ENCODE measurements around the gene AASDHPPT.

The AASDHPPT gene

DNA sequence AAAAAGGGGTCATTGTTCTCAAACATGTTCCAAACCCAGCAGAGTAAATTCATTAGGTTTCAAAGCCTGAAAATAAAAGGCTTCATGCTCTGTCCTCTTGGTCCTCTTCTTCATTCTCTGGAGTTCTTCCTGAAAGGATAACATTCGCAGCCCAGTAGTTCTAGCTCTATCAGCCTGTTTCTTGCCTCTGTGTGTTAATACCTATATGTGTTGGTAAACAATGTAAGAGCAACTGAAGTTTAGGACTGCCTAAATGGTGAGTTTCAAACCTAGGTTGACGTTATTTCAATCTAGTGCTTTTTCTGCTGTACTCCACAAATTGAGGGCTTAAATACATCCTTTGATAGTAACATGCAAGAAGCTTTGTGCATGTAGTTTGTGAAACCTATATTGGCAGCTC, 9.4 kb downstream of the AASDHPPT start:
- no peak for DNase-seq

DNA sequence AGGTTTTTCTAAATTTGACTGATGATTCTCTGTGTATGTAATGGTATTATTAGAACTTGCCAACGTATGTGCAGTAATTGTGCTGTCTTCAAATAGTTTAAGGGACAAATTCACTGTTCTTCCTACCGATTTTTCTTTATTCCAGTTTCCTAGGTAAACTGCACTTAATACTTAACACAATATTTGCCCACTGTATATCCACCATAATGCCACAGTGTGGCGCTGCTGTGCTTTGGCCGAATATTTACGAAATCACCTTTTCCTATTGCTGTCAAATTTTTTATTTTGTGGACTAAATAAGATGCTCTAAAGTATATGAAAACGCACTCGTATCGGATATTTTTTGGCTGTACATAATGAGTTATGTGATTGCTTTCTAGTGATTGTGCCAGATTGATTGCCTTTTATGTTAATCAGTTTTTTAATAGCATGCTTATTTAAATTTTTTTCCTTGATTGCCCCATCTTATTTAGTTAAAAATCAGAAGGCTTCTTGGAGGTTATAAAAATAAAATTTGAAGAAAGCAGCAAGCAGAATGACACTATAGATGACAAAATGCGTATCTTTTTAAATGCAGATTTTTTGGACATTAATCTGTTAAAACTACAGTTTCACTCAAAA, 10.5 kb downstream of the AASDHPPT start:
- peak; percentile 22 to 26 for DNase-seq

DNA sequence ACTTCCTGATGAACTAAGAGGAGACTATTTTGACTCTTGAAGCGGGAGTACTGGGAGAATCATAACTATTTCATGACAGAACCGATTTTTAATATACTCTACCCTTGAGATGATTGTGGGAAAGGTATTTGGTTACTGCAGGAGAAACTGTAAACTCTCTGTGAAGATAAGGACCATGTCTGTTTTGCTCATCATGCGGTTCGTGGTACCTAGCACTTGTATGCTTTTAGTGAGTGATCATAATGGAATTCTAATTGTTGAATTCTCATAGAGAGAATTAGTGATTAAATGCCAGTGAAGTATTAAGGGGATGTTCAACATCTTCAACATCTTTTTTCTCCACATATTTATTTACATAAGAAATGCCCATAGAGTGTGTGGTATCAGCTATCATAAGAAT, 11.4 kb downstream of the AASDHPPT start:
- DNase-seq: no peak

DNA sequence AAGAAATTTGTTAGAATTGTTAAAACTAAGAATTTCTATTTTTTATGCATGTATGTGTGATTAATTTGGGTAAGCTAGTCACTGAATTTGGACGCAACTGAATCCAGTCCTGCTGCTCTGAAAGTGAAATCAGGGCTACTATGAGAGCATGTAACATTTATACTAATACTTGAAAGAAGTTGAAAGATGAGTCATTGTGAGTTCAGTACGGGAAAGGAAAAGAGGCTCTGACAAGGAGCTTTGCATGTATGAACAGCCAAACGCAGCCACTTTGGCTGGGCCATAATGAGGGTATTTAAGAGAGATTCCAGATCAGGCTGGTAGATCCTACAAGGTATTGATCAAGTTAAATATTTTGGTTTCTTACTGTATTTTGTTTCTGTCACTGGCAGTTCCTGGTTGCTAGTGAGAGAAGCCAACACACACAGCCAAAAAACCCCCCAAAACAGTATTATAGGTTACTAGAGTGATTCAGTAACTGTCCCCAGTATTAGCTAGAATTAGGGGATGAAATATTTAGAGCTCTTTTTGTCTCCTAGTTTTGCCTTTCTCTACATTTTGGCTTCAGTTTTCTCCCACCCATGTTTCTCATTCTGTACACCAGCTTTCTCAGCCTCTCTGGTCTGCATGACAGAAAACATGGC, 14.1 kb downstream of the AASDHPPT start:
- no peak for DNase-seq

DNA sequence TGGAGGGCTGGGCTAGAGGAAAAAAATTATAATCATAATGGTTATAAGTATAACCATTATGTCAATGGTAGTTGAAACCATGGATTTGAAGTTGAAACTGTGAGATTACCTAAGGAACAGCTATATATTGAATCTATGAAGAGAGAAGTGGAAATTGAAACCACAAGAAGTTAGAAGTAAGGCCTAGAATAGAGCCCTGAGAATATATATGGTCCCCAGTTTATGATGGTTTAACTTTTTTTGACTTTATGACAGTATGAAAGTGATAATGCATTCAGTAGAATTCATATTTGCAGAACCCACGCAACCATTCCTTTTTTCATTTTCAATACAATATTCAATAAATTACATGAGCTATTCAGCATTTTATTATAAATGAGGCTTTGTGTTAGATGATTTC, 15.0 kb downstream of the AASDHPPT start:
- no peak for DNase-seq

DNA sequence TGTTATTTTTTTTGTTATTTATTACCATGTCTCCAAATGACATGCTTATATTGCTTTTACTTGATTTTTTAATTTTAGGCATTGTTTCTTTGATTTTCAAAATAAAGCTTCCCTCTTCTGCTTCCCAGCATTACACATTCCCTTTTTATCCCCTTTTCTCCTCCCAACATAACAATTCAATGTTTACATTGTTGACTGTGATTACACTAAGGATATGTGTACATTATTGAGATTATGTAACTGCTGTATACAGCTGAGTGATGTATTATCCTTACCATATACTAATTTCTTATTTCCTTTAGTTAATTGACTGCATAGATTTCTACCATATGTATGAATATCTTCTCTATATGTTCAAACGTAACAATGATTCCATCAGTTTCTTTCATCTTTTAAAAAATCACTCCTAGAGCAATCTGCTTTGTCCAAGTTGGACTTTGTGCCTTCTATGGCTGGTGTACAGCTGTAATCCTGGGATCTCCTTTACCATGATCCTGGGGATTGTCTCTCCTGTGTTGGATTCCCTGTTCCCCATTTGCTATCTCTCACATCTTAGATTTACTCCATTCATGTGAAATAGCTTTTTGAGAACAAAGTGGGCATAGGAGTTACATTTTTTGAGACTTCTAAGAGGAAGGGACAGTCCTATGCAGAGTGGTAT, 21.6 kb downstream of the AASDHPPT start:
- DNase-seq: no peak

DNA sequence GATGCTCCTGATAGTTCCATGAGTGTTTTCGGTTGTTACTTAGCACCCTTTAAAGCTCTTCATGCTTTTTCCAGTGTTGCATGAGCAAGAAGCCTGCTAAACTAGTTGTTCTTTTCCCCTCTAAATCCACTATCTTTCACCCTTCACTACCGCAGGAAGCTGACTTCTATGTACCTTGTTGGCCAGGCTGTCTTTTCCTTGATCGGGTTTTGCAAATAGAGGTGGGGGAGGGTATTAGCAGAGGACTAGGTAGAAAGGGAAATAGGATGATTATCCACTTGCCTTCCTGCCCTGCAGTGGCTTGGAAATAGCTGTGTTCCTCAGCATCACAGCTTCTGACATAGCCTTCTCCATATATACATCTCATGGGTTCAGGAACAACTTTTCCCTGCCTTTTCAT, 23.9 kb downstream of the AASDHPPT start:
- DNase-seq: no peak

DNA sequence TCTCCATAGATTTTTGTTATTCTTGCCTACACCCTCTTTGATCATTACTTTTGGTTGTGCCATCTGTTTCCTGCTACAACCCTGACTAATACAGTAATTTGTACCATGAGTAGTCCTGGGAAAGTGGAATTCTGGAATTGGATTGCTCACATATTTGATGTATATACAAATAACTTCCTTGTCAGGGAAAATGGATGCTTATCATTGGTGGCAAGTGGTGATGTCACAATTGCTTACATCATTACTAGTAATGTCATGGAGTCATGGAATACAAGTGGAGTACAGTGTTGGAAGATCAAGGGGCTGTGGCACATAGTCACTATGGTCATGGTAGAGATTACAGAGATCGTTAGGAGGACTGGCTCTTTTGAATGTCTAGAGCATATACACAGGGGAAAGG, 24.4 kb downstream of the AASDHPPT start:
- DNase-seq: no peak

DNA sequence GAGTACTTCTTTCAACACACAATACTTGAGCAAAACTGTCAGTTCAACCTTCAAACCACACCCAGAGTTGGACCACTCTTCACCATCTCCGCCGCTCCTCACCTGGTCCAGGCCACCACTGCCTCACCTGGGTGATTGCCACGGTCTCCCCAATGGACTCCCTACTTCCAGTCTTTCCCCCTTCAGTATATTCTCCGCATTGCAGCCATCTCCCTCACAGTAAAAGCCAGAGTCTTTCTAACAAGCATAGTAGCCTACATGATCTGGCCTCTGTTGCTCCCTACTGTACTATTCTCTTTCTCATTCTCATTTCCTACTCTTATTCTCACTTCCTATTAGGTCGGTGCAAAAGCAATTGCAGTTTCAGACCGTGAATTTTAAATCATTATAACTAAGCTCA, 28.5 kb downstream of the AASDHPPT start:
- no peak for DNase-seq

DNA sequence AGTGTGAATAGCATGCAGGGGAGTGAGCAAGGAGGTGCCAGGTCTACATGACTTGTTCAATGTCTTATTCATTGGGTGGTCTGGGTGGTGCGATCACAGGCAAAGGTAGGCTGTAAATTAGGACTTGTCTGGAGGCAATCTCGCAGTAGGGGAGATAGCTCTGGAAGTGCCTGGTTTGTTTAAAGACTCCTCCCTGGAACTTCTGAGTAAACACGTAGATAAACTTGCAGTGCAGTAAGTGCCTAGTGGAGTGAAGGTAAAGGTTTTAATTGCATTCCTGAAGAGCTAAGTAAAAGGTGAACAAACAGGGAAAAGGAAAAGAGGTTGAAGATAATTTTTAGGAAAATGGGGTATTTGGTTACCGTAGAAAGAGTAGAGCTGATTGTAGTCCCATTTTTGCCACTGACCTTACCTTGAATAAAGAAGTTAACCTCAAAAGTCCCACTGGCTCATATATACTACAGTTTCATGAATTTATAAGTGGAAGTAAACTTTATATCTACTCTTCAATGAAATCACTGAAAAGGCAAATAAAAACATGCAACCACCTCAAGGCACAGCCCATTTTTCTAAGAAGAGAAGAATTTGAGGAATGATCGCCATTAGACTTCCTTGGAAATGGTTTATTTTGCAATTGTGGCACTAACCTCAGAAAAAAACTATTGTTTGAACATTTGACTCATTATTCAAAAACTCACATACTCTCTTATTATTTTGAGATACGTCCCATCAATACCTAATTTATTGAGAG, 44.3 kb downstream of the AASDHPPT start:
- DNase-seq: no peak

DNA sequence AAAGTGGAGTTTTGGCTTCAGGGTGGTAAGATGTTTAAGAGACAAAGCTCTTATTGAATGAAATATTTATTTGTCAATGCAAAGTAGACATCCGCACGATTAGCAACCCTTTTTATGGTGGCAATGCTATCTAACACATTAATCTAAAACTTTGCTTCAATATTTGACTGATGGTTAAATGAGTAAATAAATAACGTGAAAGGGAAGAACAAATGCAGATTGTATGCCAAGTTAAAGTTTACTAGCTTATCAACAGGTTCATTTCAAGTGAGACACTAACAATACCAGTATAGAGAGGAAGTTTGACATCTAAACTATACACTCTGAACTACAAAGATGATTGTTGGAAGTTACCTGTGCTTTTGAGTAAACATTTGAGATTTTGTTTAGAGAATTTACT, 50.1 kb downstream of the AASDHPPT start:
- DNase-seq: no peak

DNA sequence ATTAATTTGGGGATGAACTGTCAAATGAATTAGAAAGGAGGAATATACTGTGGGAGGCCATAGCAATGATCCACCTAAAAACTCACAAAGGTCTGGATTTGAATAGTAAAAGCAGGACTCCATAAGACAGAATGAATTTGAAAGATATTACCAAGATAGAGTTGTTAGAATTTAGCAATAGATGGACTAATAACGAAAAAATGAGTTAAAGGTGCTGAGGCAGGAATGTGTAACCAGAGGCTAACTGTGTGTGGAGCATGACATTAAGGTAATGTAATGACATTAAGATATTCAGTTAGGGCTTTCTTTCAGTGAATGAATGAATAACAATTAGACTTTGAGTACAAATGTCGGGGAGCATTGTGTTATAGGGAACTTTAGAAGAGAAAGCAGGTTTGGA, 51.3 kb downstream of the AASDHPPT start:
- no peak for DNase-seq

DNA sequence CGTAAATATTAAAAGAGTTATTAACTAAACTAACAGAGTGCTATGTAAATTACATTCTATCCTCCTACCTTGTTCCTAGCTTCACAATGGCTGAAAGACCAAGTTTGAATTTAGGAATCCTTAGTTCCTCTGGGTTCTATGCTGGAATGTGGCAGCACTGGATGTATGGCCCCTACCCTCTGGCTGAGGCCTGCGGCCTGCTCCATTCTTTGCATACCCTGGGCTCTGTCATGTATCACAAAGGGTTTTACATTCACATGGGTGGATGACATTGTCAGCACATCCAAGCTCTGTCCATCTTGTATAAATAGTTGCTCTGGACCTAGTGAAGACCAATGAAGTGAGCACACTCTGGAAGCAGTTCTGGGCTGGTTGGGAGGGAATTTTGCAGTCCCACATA, 54.5 kb downstream of the AASDHPPT start:
- no peak for DNase-seq

DNA sequence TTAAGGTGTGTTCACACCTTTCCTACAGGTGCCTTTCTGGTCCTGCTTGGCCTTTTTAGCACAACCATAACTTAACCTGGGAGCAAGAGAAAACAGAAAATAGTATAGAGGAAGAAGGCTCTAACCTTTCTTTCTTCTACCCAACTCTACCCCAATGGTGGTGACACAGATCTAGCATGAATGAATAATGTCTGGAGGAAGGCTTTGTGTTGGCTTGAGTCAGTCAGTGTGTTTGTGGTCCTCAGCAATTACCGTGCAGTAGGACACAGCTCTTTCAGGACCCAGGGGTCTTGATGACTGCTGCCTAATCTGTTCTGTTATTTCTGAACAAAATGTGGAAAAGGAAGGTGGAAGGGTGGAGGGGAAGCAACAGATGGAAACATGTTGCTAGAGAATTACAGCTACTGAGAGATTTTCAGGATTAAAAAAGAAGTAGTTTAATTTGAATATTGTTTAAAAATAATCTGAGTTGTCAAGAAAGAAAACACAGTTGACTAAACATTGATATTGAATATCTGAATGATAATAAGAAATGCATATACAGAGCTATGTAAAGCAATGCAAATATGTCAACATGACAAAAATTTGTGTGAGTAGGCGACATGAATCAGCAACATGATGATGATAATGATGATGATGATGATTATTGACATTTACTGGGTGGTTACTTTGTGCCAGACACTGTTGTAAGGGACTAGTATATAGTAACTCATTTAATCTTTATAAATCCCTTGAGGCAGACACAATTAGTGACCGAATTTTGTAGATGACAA, 55.3 kb downstream of the AASDHPPT start:
- no peak for DNase-seq

DNA sequence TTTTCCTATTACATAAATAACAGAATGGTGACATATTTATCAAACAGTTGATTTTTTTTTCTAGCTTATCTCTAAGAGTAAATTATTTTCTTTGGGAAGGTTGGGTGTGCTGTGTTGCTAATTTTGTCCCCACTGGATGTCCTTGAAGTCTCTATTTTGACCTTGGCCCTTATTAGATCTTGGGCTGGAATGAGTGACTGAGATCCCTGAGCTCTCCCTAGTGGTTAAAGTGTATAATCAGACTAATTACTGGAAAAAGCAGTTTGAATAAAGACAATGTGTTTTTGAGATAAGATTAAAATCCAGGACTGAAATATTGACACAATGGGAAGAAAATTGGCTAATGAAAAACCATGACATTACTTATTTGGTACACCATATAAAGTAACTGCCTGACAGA, 56.1 kb downstream of the AASDHPPT start:
- DNase-seq: no peak

DNA sequence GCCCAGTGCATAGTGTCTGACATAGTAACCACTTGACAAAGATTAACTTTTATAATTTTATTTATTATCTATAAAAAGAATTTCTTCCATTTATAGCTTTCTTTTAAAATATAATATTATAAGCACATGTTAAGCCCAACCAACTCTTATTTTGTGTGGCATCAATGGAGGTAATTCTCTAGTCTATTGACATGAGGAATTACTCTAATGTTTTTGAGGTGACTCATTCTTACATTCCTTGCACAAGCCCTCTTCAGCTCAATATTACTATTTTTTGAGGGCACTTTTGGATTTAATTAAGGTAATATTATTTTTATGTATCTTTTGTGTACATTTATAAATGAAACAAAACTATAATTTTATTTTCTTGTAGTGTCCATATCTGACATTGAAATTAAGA, 59.6 kb downstream of the AASDHPPT start:
- no peak for DNase-seq

DNA sequence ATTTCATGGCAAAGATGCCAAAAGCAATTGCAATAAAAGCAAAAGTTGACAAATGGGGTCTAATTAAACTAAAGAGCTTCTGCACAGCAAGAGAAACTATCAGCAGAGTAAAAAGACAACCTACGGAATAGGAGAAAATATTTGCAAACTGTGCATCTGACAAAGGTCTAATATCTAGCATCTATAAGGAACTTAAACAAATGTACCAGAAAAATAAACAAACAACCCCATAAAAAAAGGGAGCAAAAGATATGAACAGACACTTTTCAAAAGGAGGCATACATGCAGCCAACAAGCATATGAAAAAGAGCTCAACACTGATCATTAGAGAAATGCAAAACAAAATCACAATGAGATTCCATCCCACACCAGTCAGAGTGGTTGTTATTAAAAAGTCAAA, 60.3 kb downstream of the AASDHPPT start:
- no peak for DNase-seq

Measured in activated CD4-positive, alpha-beta T cell treated with anti-CD3 and anti-CD28 coated beads, Interleukin-2, amount 50 U/mL, for 4 hours (primary cell).